ENCODE measurements around the gene RAD51B. TPM values are rescaled to one million over a fixed set of nuclear protein-coding genes. Genes with fewer than 3 reads are reported as not detected.
"Not testable (repeated sequence)": the region's sequence is repeated elsewhere in the genome, so short reads cannot be mapped to it uniquely, and the experiment has no call there.

The RAD51B gene
- total and polyA plus RNA-seq, 7 donors: 2.4 to 24.4 (median 7.1) TPM

DNA sequence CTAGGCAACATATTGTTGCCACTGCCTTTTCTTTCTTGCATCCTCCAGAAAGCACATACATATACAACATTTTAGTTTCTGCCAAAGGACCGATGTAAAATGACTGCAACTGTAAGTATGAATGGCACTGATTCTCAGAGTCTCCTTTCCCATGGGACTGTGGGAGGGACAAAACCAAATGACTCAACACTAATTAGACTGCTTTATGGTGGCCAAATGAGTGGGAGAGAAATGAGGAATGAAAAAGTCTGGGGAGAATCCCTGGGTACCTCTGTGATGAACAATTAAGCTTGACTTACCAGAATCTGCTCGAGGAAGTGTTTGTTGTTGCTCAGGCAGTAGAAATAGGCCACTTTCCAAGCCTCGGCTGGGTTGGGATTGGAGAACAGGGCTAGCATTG, 13.3 kb upstream of the RAD51B start:
- Histone ChIP-seq H3K4me1 (no peaks in the 10 kb centered on the region), H3K4me3 (no peak overlapping the region), H3K27me3 (no peaks in the 10 kb centered on the region), H3K36me3 (peaks cover 43 to 99% (median 67%) of the 10 kb centered on the region in 4 donors), H3K27ac (no peak overlapping the region), H3K9me3 (no peaks in the 10 kb centered on the region)
- intact Hi-C loops (cut with DNase I): no loop called here
- WGBS, 2 donors: 80 to 84% methylated on average over 3 of the region's 3 CpGs
- TF ChIP-seq CTCF (IDR thresholded peaks at IDR 0.05) (no peak), POLR2AphosphoS5 (IDR thresholded peaks at IDR 0.05) (no peak), EP300 (IDR thresholded peaks at IDR 0.05) (no peak)
- DNase-seq: no peak

DNA sequence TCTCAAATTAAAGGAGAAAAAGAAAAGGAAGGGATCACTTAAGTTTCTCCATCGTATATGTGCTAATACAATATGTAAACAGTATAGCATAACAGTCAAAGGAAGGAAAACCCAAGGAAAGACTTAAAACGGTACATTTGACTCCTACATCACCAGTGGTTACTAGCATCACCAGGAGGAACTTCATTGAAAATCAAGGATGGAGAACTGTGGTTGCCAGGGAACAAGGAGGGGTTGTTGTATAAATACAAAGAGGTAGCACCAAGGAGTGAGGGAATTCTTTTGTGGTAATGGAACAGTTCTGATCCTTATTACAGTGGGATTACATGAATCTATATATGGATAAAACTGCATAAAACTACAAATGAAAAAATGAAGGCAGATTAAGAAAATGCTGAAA, 4.8 kb upstream of the RAD51B start:
- no peak overlapping the region for H3K27ac ChIP-seq
- WGBS, 2 donors: 60 to 69% methylated on average over 2 of the region's 2 CpGs
- H3K36me3 ChIP-seq: peaks cover 0 to 38% (median 6%) of the 10 kb centered on the region in 4 donors
- no peaks in the 10 kb centered on the region for H3K9me3 ChIP-seq
- no peak for TF ChIP-seq POLR2A (IDR thresholded peaks at IDR 0.05)
- no peak for TF ChIP-seq POLR2AphosphoS5 (IDR thresholded peaks at IDR 0.05)
- no peak for TF ChIP-seq EP300 (IDR thresholded peaks at IDR 0.05)
- TF ChIP-seq CTCF (IDR thresholded peaks at IDR 0.05): no peak
- H3K4me1 ChIP-seq: peaks cover 0 to 22% (median 20%) of the 10 kb centered on the region in 4 donors
- no peak overlapping the region for H3K4me3 ChIP-seq
- H3K27me3 ChIP-seq: no peaks in the 10 kb centered on the region
- intact Hi-C loops (cut with DNase I): no loop called here
- no peak for DNase-seq

- 6 to 9% methylated on average over 14 of the region's 14 CpGs for WGBS, 2 donors
- Histone ChIP-seq H3K4me3 (peak overlapping the region; percentile 71 to 87 (median 74)), H3K27me3 (no peaks in the 10 kb centered on the region), H3K27ac (peak overlapping the region; percentile 80 to 84 (median 82)), H3K36me3 (peaks cover 0 to 30% (median 3%) of the 10 kb centered on the region in 4 donors), H3K9me3 (no peaks in the 10 kb centered on the region), H3K4me1 (peaks cover 0 to 30% (median 26%) of the 10 kb centered on the region in 4 donors)
- TF ChIP-seq POLR2AphosphoS5 (IDR thresholded peaks at IDR 0.05) (no peak), CTCF (IDR thresholded peaks at IDR 0.05) (no peak), POLR2A (IDR thresholded peaks at IDR 0.05) (no peak), EP300 (IDR thresholded peaks at IDR 0.05) (no peak)
- intact Hi-C loops (cut with DNase I): no loop called here
- DNase-seq: no peak
Measured at GRCh38 chr14:67815573-67816225, 3.9 kb upstream of the RAD51B start.

GRCh38 chr14:67816326-67817002, 3.1 kb upstream of the RAD51B start, which contains the start of gene ZFYVE26:
ZFYVE26 (minus strand) TSS chr14:67816590; CDS start chr14:67815963, 627 bp downstream.
- peak; percentile 97 for DNase-seq
- Histone ChIP-seq H3K36me3 (peaks cover 0 to 24% (median 0%) of the 10 kb centered on the region in 4 donors), H3K4me1 (peaks cover 0 to 31% (median 26%) of the 10 kb centered on the region in 4 donors), H3K27me3 (no peaks in the 10 kb centered on the region), H3K4me3 (peak within 1 kb of the TSS; percentile 71 to 87 (median 74)), H3K9me3 (no peaks in the 10 kb centered on the region), H3K27ac (peak within 1 kb of the TSS; percentile 80 to 84 (median 82))
- whole genome bisulfite sequencing, 2 donors: 0% methylated on average over 26 of the region's 26 CpGs
- TF ChIP-seq EP300 (IDR thresholded peaks at IDR 0.05): no peak
- TF ChIP-seq POLR2AphosphoS5 (IDR thresholded peaks at IDR 0.05): peak; percentile 25 to 80 (median 58)
- intact Hi-C loops (cut with DNase I): no loop called here

GRCh38 chr14:67817750-67818438, 1.7 kb upstream of the RAD51B start:
- Histone ChIP-seq H3K4me3 (no peak overlapping the region), H3K27ac (no peak overlapping the region), H3K4me1 (peaks cover 0 to 31% (median 26%) of the 10 kb centered on the region in 4 donors), H3K9me3 (no peaks in the 10 kb centered on the region), H3K27me3 (no peaks in the 10 kb centered on the region), H3K36me3 (peaks cover 0 to 14% (median 0%) of the 10 kb centered on the region in 4 donors)
- intact Hi-C loops (cut with DNase I): no loop called here
- TF ChIP-seq CTCF (IDR thresholded peaks at IDR 0.05) (no peak), EP300 (IDR thresholded peaks at IDR 0.05) (no peak), POLR2A (IDR thresholded peaks at IDR 0.05) (no peak), POLR2AphosphoS5 (IDR thresholded peaks at IDR 0.05) (no peak)
- DNase-seq: no peak
- 91 to 93% methylated on average over 14 of the region's 14 CpGs for WGBS, 2 donors

DNA sequence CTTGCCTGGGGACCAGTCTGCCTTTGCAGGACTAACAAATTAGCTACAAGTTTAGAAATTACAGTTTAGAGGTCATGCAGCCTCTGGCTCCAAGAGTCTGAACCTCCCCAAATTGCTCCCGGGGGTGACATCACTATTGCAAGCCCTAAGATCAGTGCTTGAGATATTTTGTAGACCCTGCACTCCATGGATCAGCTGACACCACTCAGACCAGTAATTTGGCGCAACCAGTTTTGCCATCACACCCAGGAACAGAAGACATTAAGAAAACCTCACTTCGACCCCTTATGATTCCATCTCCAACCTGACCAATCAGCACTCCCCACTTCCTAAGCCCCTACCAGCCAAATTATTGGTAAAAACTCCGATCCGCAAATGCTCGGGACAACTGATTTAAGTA, 1.1 kb upstream of the RAD51B start:
- DNase-seq; H3K27me3 ChIP-seq; H3K36me3 ChIP-seq; H3K9me3 ChIP-seq; H3K27ac ChIP-seq; intact Hi-C loops (cut with DNase I); H3K4me3 ChIP-seq: not testable (repeated sequence)
- 96% methylated on average over 6 of the region's 6 CpGs for WGBS, 2 donors
- H3K4me1 ChIP-seq: peaks cover 0 to 31% (median 26%) of the 10 kb centered on the region in 4 donors
